Testis (tissue), 2 donors: ENCODE data around the gene ABHD2.

Experiments used
- CTCF ChIP-seq, 3 experiments: fragments of 450-650 bp in 2 of 3; fragments of 200-600 bp in 1 of 3; sonication (generic) in 1 of 3; IDR thresholded peaks; one replicate each; pipeline ENCODE4 v1.5.1; 2016 to 2019; ENCODE audit warnings: antibody characterized with exemption in 3 of 3, mild to moderate bottlenecking in 2 of 3, moderate library complexity in 1 of 3
- POLR2A ChIP-seq: fragments of 450-650 bp; IDR thresholded peaks from one replicate; pipeline ENCODE4 v1.6.1; 2017; ENCODE audit warnings: antibody characterized with exemption, mild to moderate bottlenecking, moderate library complexity

GRCh38 chr15:89206908-89207331 is 118.7 kb downstream of the ABHD2 start:
- TF ChIP-seq CTCF (IDR thresholded peaks at IDR 0.05) (peak; percentile 83 to 95 (median 94)), POLR2A (no peak)
